HepG2 (cell line): ENCODE results near the gene CST1. TPM values are rescaled to one million over a fixed set of nuclear protein-coding genes. Genes with fewer than 3 reads are reported as not detected.

Experiments used
- ATAC-seq: fragments of 200-7000 bp; cut with Tn5 transposase; 3 replicates; pipeline ENCODE4 v1.9.1; 2020; ENCODE audit warnings: mild to moderate bottlenecking, moderate library complexity
- BruUV-seq: library from RNA; stranded (reverse); fragments of 400-500 nt; replicated peaks from 2 replicates; lab custom pipeline; 2021; lab: Mats Ljungman, UMichigan
- CTCF ChIA-PET: fragments of 300-600 bp; formaldehyde crosslinking; extraction: SDS; loops from one replicate; lab custom pipeline; 2021; ENCODE audit warnings: low total read pairs, inconsistent platforms, low intra/inter-chr PET ratio; lab: Yijun Ruan, JAX
- POLR2A ChIA-PET: fragments of 350-600 bp; sonication (Branson Sonifier 250); formaldehyde crosslinking; loops from one replicate; lab custom pipeline; 2020; ENCODE audit warnings: antibody characterized with exemption, inconsistent platforms; lab: Yijun Ruan, JAX
- DNase-seq: peaks from one replicate; pipeline ENCODE4 v3.0.0-alpha.2; 2015; ENCODE audit warnings: low spot score
- FAIRE-seq: peaks from 3 replicates; lab custom pipeline; 2011; peaks lifted over from hg19 to GRCh38; lab: Jason Lieb, UNC
- H2AFZ ChIP-seq: one replicate; pipeline ENCODE4 v1.6.1; 2011; ENCODE audit warnings: low read length, inconsistent platforms
- H3K27ac ChIP-seq: fragments of 300-600 bp; 3 replicates; pipeline ENCODE4 v1.8.0; 2011; ENCODE audit warnings: mixed run types, mild to moderate bottlenecking, mixed read lengths, low read length, inconsistent platforms; ENCODE audit not compliant: insufficient read depth; ENCODE audit errors: extremely low read length
- H3K27me3 ChIP-seq, 2 experiments: fragments of 200-600 bp in 1 of 2; 2 replicates in 1 of 2; 3 replicates in 1 of 2; pipeline versions ENCODE4 v1.6.0 to v1.8.0; 2011; ENCODE audit warnings: low read length in 2 of 2, mild to moderate bottlenecking in 2 of 2, moderate library complexity in 2 of 2, inconsistent platforms in 1 of 2; ENCODE audit not compliant: insufficient read depth in 2 of 2, control insufficient read depth in 1 of 2
- H3K36me3 ChIP-seq, 2 experiments: fragments of 200-600 bp in 1 of 2; replicated peaks in 1 of 2; 2 replicates in 1 of 2; 3 replicates in 1 of 2; pipeline versions ENCODE4 v1.5.1 to v1.8.0; 2011; ENCODE audit warnings: low read length in 2 of 2, inconsistent platforms in 1 of 2; ENCODE audit not compliant: insufficient read depth in 2 of 2, control insufficient read depth in 1 of 2
- H3K4me1 ChIP-seq: 2 replicates; pipeline ENCODE4 v1.5.1; 2012; ENCODE audit warnings: low read length, inconsistent platforms; ENCODE audit not compliant: insufficient read depth
- H3K4me2 ChIP-seq: 2 replicates; pipeline ENCODE4 v1.6.0; 2011; ENCODE audit warnings: low read depth, low read length, inconsistent platforms
- H3K4me3 ChIP-seq, 3 experiments: fragments of 200-600 bp in 1 of 3; sonication (generic), shearing (Covaris generic) in 1 of 3; replicated peaks in 1 of 3; 2 replicates each; pipeline ENCODE4 v1.5.1; 2011 to 2016; ENCODE audit warnings: low read length in 3 of 3, inconsistent platforms in 2 of 3, low read depth in 2 of 3, mild to moderate bottlenecking in 2 of 3, control low read depth in 1 of 3, mixed read lengths in 1 of 3; ENCODE audit not compliant: insufficient read depth in 1 of 3
- H3K79me2 ChIP-seq: one replicate; pipeline ENCODE4 v1.6.1; 2011; ENCODE audit warnings: low read length, inconsistent platforms; ENCODE audit not compliant: insufficient read depth
- H3K9ac ChIP-seq: 2 replicates; pipeline ENCODE4 v1.6.0; 2011; ENCODE audit warnings: mild to moderate bottlenecking, low read depth, low read length, inconsistent platforms; ENCODE audit not compliant: insufficient read depth
- H3K9me3 ChIP-seq: 2 replicates; pipeline ENCODE4 v1.5.1; 2012; ENCODE audit warnings: mild to moderate bottlenecking, low read length
- H4K20me1 ChIP-seq: 2 replicates; pipeline ENCODE4 v1.6.0; 2011; ENCODE audit warnings: inconsistent platforms, mild to moderate bottlenecking, low read length, moderate library complexity; ENCODE audit not compliant: insufficient read depth
- ADNP ChIP-seq: sonication (generic); formaldehyde crosslinking; IDR thresholded peaks from 2 replicates; pipeline ENCODE4 v1.4.0; 2020; ENCODE audit warnings: missing genetic modification reagents
- ARID3A ChIP-seq: IDR thresholded peaks from 2 replicates; pipeline ENCODE4 v1.6.1; 2012; ENCODE audit warnings: low read depth, low read length, improper control_type of control experiment
- CERS6 ChIP-seq: sonication (generic); formaldehyde crosslinking; IDR thresholded peaks from 2 replicates; pipeline ENCODE4 v1.5.0; 2020; ENCODE audit warnings: missing genetic modification reagents
- KDM1A ChIP-seq: IDR thresholded peaks from 2 replicates; pipeline ENCODE4 v1.6.1; 2016; ENCODE audit warnings: missing compliant biosample characterization
- KMT2B ChIP-seq: IDR thresholded peaks from 2 replicates; pipeline ENCODE4 v1.6.1; 2016; ENCODE audit warnings: missing genetic modification reagents, missing compliant biosample characterization
- NAIF1 ChIP-seq: sonication (generic); formaldehyde crosslinking; IDR thresholded peaks from 2 replicates; pipeline ENCODE4 v1.5.0; 2020; ENCODE audit warnings: mild to moderate bottlenecking, missing genetic modification reagents, borderline replicate concordance
- RBAK ChIP-seq: sonication (generic); formaldehyde crosslinking; IDR thresholded peaks from 2 replicates; pipeline ENCODE4 v1.5.1; 2020; ENCODE audit warnings: mild to moderate bottlenecking, missing genetic modification reagents
- SALL1 ChIP-seq: sonication (generic); formaldehyde crosslinking; IDR thresholded peaks from 2 replicates; pipeline ENCODE4 v1.8.0; 2022; ENCODE audit warnings: mild to moderate bottlenecking, missing genetic modification reagents
- SAP130 ChIP-seq: IDR thresholded peaks from 2 replicates; pipeline ENCODE4 v1.6.1; 2016; ENCODE audit warnings: low read depth
- ZMYM3 ChIP-seq: sonication (generic); formaldehyde crosslinking; IDR thresholded peaks from 2 replicates; pipeline ENCODE4 v1.5.1; 2020; ENCODE audit warnings: mild to moderate bottlenecking, missing genetic modification reagents
- ZNF292 ChIP-seq: sonication (generic); formaldehyde crosslinking; IDR thresholded peaks from 2 replicates; pipeline ENCODE4 v1.8.1; 2022; ENCODE audit warnings: mild to moderate bottlenecking, low read depth, missing genetic modification reagents, borderline replicate concordance
- ZNF30 ChIP-seq: sonication (generic); formaldehyde crosslinking; IDR thresholded peaks from 2 replicates; pipeline ENCODE4 v1.5.0; 2020; ENCODE audit warnings: mild to moderate bottlenecking, missing genetic modification reagents
- ZNF33A ChIP-seq: sonication (generic); formaldehyde crosslinking; IDR thresholded peaks from 2 replicates; pipeline ENCODE4 v1.5.1; 2020; ENCODE audit warnings: missing genetic modification reagents, mild to moderate bottlenecking, moderate library complexity, borderline replicate concordance
- ZNF484 ChIP-seq: sonication (generic); formaldehyde crosslinking; IDR thresholded peaks from 2 replicates; pipeline ENCODE4 v1.5.1; 2020; ENCODE audit warnings: mild to moderate bottlenecking, low read depth, missing genetic modification reagents, borderline replicate concordance
- ZNF512B ChIP-seq: sonication (generic); formaldehyde crosslinking; IDR thresholded peaks from 2 replicates; pipeline ENCODE4 v1.5.1; 2020; ENCODE audit warnings: missing genetic modification reagents, mild to moderate bottlenecking, borderline replicate concordance
- ZNF598 ChIP-seq: sonication (generic); formaldehyde crosslinking; IDR thresholded peaks from 2 replicates; pipeline ENCODE4 v1.5.1; 2020; ENCODE audit warnings: mild to moderate bottlenecking, missing genetic modification reagents, borderline replicate concordance
- ZNF878 ChIP-seq: sonication (generic); formaldehyde crosslinking; IDR thresholded peaks from 2 replicates; pipeline ENCODE4 v1.8.1; 2023; ENCODE audit warnings: mild to moderate bottlenecking, missing genetic modification reagents, moderate library complexity
- WGBS: methylation state at CpG from one replicate; pipeline ENCODE4 v1.1.6; 2017; ENCODE audit warnings: low lambda C conversion rate; 5-methylcytosine and 5-hydroxymethylcytosine counted together
- in situ Hi-C: cut with HindIII; loops from 2 replicates; pipeline ENCODE4 v1.10.0; 2017; ENCODE audit warnings: low pct_unique_long_range_greater_than_20kb; ENCODE audit not compliant: extremely low pct_ligation_motif_present
- intact Hi-C: fragments of 100-400 bp; cut with micrococcal nuclease; formaldehyde crosslinking; loops from one replicate; pipeline ENCODE4 v1.10.0; 2022; ENCODE audit not compliant: unreplicated experiment
- polyA plus RNA-seq, 8 experiments: library from polyadenylated mRNA; depleted of rRNA in 3 of 8; stranded (reverse) in 7 of 8; unstranded in 1 of 8; fragments of >200 nt; fragmentation: Illumina TruSeq in 4 of 8; extraction: Trizol in 4 of 8; gene quantifications; 2 replicates each; pipeline versions ENCODE4 v1.2.1 to v1.2.3, GENCODE V29; 2011 to 2016; ENCODE audit warnings: low read depth in 4 of 8, missing spikeins in 1 of 8, mixed read lengths in 1 of 8; ENCODE audit not compliant: insufficient read depth in 1 of 8
- total RNA-seq, 5 experiments: library from RNA; depleted of rRNA; stranded (reverse); fragments of >200 nt; fragmentation: Illumina TruSeq; extraction: Trizol; gene quantifications; 2 replicates each; pipeline ENCODE4 v1.2.3, GENCODE V29; 2016; ENCODE audit warnings: low read depth in 1 of 5

CST1 gene
- total and polyA plus RNA-seq, 2 of the 13 experiments (the other 11 are each of a cell fraction or from before 2014, with no cell fraction given): 0.09 TPM; not detected in 1

- WGBS: 17% methylated on average over 8 of the region's 8 CpGs
- H2AFZ ChIP-seq: no peak overlapping the region
- no peak for FAIRE-seq
- no peak overlapping the region for H3K4me2 ChIP-seq
- in situ Hi-C loops: no loop called here
- no peaks in the 10 kb centered on the region for H3K79me2 ChIP-seq
- BruUV-seq: no TSS peak
- no peak overlapping the region for H3K27ac ChIP-seq
- no peaks in the 10 kb centered on the region for H4K20me1 ChIP-seq
- H3K9me3 ChIP-seq: no peaks in the 10 kb centered on the region
- H3K27me3 ChIP-seq: peaks cover 1 to 13% of the 10 kb centered on the region in 2 experiments; a peak in 1 of 5 replicates
- no peak overlapping the region for H3K9ac ChIP-seq
- no peaks in the 10 kb centered on the region for H3K36me3 ChIP-seq
- ATAC-seq: no peak
- ChIA-PET CTCF (no interaction called here), POLR2A (no interaction called here)
- no peak overlapping the region for H3K4me3 ChIP-seq
- no peaks in the 10 kb centered on the region for H3K4me1 ChIP-seq
- TF ChIP-seq ZMYM3 (CRISPR knock-in tag) (no peak), ARID3A (no peak), SAP130 (CRISPR knock-in tag) (no peak), CERS6 (CRISPR knock-in tag) (no peak), NAIF1 (no peak), ZNF598 (no peak), ZNF484 (CRISPR knock-in tag) (no peak), RBAK (CRISPR knock-in tag) (no peak), ZNF512B (no peak), SALL1 (no peak), ZNF878 (CRISPR knock-in tag) (no peak), KDM1A (CRISPR knock-in tag) (no peak), ZNF30 (CRISPR knock-in tag) (no peak), KMT2B (CRISPR knock-in tag) (no peak), ADNP (no peak), ZNF33A (no peak), ZNF292 (CRISPR knock-in tag) (no peak)
- intact Hi-C loops: no loop called here
- no peak for DNase-seq
Measured at GRCh38 chr20:23773127-23773526, 22.4 kb upstream of the CST1 start.
